Left ventricle myocardium inferior (tissue), 1 donor: Measurements from ENCODE around the gene ZDHHC13. TPM values are rescaled to one million over a fixed set of nuclear protein-coding genes. Genes with fewer than 3 reads are reported as not detected.

Experiments
- DNase-seq: peaks from one replicate; pipeline ENCODE4 v3.0.0-alpha.2; 2020
- H3K27ac ChIP-seq: fragments of 200-600 bp; replicated peaks from 2 replicates; pipeline ENCODE4 v1.8.0; 2021
- H3K27me3 ChIP-seq: fragments of 200-600 bp; 2 replicates; pipeline ENCODE4 v1.8.0; 2021; ENCODE audit warnings: low read depth
- H3K36me3 ChIP-seq: fragments of 200-600 bp; 2 replicates; pipeline ENCODE4 v1.8.0; 2021
- H3K4me1 ChIP-seq: fragments of 200-600 bp; 2 replicates; pipeline ENCODE4 v1.8.0; 2021
- H3K4me3 ChIP-seq: fragments of 200-600 bp; 2 replicates; pipeline ENCODE4 v1.8.0; 2021; ENCODE audit warnings: mild to moderate bottlenecking, moderate library complexity
- H3K9me3 ChIP-seq: fragments of 200-600 bp; replicated peaks from 2 replicates; pipeline ENCODE4 v1.8.0; 2021
- intact Hi-C: fragments of 100-400 bp; cut with micrococcal nuclease; formaldehyde crosslinking; loops from one replicate; pipeline ENCODE4 v1.11.0; 2022
- total RNA-seq: library from RNA; stranded (reverse); fragmentation: NEBNext Ultra II Directional; extraction: Animal tissue kit (Norgen Biotek cat#: 25700); gene quantifications from one replicate; pipeline ENCODE4 v1.2.1, GENCODE V29; 2021
- TF ChIP-seq, protein P1 (sequence below): fragments of 200-600 bp; IDR thresholded peaks from 2 replicates; pipeline ENCODE4 v1.8.0; 2021; ENCODE audit warnings: antibody characterized with exemption, mild to moderate bottlenecking, borderline replicate concordance
- donor health status: DM: no; HTN: yes; CAD: no; lungs with severe emphysema.

ZDHHC13 gene
- total RNA-seq, 1 donor from 2014 or later, result 8.0 TPM

GRCh38 chr11:19185036-19185435, 68.1 kb downstream of the ZDHHC13 start:
- intact Hi-C loops, result no loop called here
- H3K4me1 ChIP-seq, result peaks cover 28% of the 10 kb centered on the region

GRCh38 chr11:19185516-19186052, 68.6 kb downstream of the ZDHHC13 start:
- H3K4me1 ChIP-seq, result peaks cover 30% of the 10 kb centered on the region
- intact Hi-C loops, result no loop called here
- TF ChIP-seq, protein P1, sequence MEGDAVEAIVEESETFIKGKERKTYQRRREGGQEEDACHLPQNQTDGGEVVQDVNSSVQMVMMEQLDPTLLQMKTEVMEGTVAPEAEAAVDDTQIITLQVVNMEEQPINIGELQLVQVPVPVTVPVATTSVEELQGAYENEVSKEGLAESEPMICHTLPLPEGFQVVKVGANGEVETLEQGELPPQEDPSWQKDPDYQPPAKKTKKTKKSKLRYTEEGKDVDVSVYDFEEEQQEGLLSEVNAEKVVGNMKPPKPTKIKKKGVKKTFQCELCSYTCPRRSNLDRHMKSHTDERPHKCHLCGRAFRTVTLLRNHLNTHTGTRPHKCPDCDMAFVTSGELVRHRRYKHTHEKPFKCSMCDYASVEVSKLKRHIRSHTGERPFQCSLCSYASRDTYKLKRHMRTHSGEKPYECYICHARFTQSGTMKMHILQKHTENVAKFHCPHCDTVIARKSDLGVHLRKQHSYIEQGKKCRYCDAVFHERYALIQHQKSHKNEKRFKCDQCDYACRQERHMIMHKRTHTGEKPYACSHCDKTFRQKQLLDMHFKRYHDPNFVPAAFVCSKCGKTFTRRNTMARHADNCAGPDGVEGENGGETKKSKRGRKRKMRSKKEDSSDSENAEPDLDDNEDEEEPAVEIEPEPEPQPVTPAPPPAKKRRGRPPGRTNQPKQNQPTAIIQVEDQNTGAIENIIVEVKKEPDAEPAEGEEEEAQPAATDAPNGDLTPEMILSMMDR, result no peak
- no peaks in the 10 kb centered on the region for H3K27me3 ChIP-seq
- peak overlapping the region; percentile 33 for H3K27ac ChIP-seq
- H3K4me3 ChIP-seq, result no peak overlapping the region
- H3K9me3 ChIP-seq, result no peaks in the 10 kb centered on the region
- peaks cover 78% of the 10 kb centered on the region for H3K36me3 ChIP-seq
- DNase-seq, result no peak

More at GRCh38 chr11:19185036-19185435, 68.1 kb downstream of the ZDHHC13 start:
- no peak for DNase-seq
- no peak overlapping the region for H3K4me3 ChIP-seq
- peak overlapping the region; percentile 33 for H3K27ac ChIP-seq
- no peaks in the 10 kb centered on the region for H3K27me3 ChIP-seq
- TF ChIP-seq, protein P1, result no peak
- no peaks in the 10 kb centered on the region for H3K9me3 ChIP-seq
- peaks cover 73% of the 10 kb centered on the region for H3K36me3 ChIP-seq

DNA sequence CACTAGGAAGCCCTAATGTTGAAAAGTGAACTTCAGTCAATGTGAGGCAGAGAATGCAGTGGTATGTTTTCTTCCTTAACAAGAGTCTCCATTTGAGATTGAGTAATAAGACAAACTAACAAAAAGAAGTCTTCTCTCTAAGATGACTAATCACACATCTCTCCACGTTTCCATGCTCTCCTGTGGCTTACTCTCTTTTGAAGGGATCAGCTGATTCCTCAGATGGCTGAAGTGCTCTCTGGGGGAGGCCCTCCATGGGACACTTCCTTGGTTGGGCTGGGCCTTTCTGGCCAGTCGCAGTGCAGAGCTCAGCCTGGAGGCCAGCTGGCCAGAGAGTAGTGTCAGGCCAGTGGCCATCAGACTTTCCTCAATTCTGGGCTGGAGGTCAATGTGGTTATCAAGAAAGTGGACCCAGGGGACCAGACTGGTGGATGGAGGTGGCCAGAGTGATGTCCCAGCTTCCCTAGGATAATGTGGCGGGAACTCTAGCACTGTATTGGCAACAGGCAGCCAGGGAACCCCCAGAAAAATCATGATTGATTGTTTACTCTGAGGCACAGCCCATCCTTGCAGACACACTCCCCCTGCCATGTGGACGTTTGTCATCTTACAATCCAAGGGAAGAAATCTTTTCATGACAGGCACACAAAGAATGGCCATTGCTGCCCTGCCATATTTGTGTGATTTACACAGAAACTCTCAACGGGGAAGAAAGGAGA, 70.3 kb downstream of the ZDHHC13 start:
- no peak overlapping the region for H3K4me3 ChIP-seq
- H3K36me3 ChIP-seq, result peaks cover 70% of the 10 kb centered on the region
- TF ChIP-seq, protein P1, result no peak
- intact Hi-C loops, result no loop called here
- peaks cover 46% of the 10 kb centered on the region for H3K4me1 ChIP-seq
- no peaks in the 10 kb centered on the region for H3K27me3 ChIP-seq
- H3K9me3 ChIP-seq, result no peaks in the 10 kb centered on the region
- no peak for DNase-seq
- H3K27ac ChIP-seq, result peak overlapping the region; percentile 27

GRCh38 chr11:19187833-19188258, 70.9 kb downstream of the ZDHHC13 start:
- H3K27ac ChIP-seq, result peak overlapping the region; percentile 27

GRCh38 chr11:19191530-19192169, 74.7 kb downstream of the ZDHHC13 start:
- peak; percentile 19 for DNase-seq
- Histone ChIP-seq H3K9me3 (no peaks in the 10 kb centered on the region), H3K4me3 (no peak overlapping the region), H3K27ac (peak overlapping the region; percentile 91), H3K27me3 (no peaks in the 10 kb centered on the region), H3K36me3 (peaks cover 40% of the 10 kb centered on the region), H3K4me1 (peaks cover 74% of the 10 kb centered on the region)
- intact Hi-C loops, result no loop called here
- TF ChIP-seq, protein P1, result no peak

More at GRCh38 chr11:19187833-19188258, 70.9 kb downstream of the ZDHHC13 start:
- TF ChIP-seq, protein P1, result no peak
- H3K9me3 ChIP-seq, result no peaks in the 10 kb centered on the region
- peaks cover 65% of the 10 kb centered on the region for H3K36me3 ChIP-seq
- H3K4me3 ChIP-seq, result no peak overlapping the region
- intact Hi-C loops, result no loop called here
- no peak for DNase-seq
- H3K27me3 ChIP-seq, result no peaks in the 10 kb centered on the region
- peaks cover 52% of the 10 kb centered on the region for H3K4me1 ChIP-seq
